IPS DF 19.7 (cell line): ENCODE measurements around the gene ABCA2.
"Not testable (repeated sequence)": the region's sequence is repeated elsewhere in the genome, so short reads cannot be mapped to it uniquely, and the experiment has no call there.

Experiments
- DNase-seq: peaks from one replicate; pipeline ENCODE4 v3.0.0-alpha.2; 2013; ENCODE audit warnings: low read depth, low spot score

The ABCA2 gene

DNA sequence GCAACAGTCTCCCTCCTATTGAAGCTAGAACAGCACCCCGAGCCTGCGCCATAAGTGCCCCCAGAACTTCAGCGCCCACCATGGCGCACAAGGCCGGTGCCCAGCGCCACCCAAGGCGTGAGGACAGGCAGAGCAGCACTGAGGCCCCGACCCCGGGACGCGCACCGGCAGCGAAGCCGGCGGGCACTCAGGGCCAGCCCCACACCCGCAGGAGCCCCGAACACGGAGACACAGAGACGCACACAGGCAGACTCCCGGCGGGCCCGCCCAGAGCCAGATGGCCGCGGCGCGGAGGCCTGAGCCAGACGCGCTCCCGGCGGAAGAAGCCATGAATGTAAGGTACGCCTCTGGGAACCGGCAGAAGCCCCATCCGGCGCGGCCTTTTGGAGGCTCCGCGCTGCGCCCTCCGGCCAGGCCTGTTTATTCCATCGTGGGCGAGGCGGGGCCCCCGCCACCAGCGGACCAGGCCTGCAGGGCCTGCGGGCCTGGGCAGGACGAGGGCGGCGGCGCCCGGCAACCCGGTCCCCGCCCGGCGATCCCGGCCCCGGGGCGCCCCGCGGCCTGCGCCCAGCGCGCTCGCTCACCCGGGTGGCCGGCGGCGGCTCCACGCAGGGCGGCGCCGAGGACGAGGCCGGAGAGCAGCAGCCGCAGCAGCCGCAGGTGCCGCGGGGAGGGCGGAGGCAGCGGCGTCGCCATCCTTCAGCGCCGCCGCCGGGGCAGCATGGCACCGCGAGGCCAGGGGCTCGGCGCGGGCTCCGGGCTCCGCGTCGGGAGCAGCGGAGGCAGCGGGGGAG, 17.5 kb upstream of the ABCA2 start:
- DNase-seq: no peak

- DNase-seq: no peak
Observed at GRCh38 chr9:137044502-137045177, 16.6 kb upstream of the ABCA2 start.

GRCh38 chr9:137044037-137044436, 16.0 kb upstream of the ABCA2 start:
- no peak for DNase-seq

DNA sequence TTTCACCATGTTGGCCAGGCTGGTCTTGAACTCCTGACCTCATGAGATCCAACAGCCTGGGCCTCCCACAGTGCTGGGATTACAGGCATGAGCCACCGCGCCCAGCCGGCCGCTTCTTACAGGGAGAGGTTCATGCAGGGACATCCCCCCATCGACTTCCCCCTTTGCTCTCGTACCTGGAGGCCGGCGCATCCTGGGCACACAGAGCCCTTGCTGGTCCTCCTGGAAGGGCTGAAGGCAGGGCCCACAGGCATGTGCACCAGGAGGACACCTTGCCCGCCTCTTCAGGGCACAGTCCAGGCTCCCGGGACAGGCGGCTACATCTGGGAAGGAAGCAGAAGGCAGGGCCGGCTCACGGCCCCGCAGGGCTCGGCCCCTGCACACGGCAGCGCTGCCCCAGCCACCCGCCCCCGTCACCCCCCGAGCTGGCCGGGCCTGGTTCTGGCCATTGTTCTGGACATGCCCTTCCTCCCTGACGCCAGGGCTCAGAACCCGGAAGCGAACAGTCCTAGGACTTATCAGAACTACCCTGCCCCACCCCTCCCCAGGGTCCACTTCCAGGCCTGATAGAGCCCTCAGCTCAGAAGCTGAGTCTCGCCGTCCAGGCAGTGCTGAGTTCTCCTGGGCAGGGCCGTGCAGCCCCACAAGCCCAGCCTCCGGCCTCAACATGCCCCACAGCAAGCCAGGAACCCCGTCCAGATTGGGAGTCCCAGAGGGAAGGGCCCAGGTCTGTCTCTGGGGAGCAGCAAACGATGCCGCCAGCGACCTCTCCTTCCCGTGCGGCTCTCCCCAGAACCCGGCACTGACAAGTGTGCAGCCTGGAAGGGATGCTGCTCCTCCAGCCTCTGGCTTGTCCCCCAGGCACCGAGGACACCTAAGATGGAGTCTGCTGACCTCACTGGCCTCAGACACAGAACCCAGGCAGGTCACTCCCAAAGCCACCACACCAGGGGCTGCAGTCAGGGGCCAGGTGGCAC, 15.0 kb upstream of the ABCA2 start:
- no peak for DNase-seq

DNA sequence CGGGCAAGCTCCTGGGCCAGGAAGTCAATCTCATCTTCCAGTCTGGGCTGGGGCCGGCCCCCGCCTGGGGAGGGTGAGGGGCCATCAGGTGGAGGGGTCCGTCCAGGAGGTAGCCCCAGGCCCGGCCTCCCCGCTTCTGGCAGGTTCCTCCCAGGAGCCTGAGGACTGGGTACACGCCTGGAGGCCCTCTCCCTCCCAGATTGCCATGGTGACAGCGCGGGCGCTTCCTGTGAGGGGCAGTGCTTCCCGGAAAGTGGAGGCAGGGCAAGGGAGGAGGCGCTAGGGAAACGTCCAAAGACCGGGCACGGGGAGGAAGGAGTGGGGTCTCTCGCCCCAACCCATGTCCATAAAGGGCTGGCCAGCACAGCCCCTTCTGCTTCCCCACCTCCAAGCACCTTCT, 13.1 kb upstream of the ABCA2 start:
- DNase-seq: no peak

- DNase-seq: no peak
Observed at GRCh38 chr9:137040568-137040967, 12.5 kb upstream of the ABCA2 start.

DNA sequence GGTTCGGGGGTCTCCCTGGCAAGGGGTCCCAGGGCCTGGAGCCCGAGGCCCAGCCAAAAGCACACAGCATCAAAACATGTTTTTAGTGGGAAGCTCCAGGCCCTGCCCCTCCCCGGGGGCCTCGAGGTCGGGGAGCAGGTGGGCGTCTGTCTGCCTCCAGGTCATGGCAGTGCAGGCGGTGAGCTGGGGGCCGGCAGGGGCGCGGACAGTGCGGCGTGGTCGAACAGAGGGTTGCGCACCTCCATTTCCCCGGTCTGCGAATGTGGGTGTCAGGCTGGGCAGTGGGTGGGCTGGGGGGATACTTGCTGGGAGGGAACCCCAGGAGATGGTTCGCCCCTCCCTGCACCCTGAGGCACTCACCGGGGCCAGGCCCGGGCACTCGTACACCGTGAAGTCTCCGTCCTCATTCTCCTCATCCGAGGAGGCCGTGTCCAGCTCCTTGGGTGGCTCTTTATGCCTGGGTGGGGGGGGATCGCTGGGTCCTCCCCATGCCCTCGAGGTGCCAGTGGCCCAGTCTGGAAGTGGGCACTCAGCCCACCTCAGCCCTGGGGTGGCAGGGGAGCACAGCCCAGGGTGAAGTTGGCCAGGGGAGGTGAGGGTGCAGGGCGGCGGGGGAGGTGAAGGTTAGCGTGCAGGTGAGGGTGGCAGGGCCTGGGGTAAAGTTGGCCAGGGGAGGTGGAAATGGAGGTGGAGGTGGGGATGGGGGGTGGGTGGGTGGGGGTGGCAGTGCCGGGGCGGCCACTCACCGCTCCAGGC, 11.8 kb upstream of the ABCA2 start:
- no peak for DNase-seq

- DNase-seq: no peak
Observed at GRCh38 chr9:137038916-137039315, 10.9 kb upstream of the ABCA2 start.

GRCh38 chr9:137037483-137037882, 9.4 kb upstream of the ABCA2 start:
- no peak for DNase-seq

GRCh38 chr9:137037035-137037434, 9.0 kb upstream of the ABCA2 start:
- DNase-seq: no peak

DNA sequence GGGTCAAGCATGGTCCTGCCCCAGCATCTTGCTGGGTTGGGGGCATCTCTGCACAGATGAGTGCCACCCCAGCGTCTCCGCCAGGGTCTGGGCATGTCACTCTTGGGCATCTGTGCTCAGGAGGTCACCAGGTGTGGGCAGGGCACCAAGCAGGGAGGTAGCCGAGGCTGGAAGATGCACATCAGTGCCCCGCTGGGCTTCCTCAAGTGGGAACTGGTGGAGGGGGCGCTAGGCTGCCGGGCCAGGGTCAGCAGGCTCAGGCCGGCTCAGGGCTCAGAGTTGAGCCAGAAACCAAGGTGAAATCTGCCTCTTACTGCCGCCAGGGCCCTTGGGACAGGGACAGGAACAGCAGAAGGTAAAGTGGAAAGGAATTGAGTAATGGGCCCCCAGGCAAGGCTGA, 7.9 kb upstream of the ABCA2 start:
- no peak for DNase-seq

DNA sequence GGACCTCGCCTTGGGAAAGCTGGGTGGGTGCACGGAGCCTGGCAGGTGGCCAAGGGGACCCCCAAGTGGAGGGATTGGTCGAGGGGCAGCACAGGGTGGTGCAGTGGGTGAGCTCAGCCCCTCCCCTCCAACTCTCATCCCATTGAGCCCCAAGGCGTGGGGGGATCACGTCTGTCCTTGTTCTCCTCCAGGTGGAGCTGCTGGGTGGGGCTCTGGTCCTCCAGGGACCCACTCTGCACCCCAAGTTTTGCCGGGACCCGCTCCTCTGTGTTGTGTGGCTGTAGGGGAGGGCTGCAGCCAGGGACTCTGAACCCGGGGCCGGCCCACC, 7.4 kb upstream of the ABCA2 start:
- DNase-seq: no peak

DNA sequence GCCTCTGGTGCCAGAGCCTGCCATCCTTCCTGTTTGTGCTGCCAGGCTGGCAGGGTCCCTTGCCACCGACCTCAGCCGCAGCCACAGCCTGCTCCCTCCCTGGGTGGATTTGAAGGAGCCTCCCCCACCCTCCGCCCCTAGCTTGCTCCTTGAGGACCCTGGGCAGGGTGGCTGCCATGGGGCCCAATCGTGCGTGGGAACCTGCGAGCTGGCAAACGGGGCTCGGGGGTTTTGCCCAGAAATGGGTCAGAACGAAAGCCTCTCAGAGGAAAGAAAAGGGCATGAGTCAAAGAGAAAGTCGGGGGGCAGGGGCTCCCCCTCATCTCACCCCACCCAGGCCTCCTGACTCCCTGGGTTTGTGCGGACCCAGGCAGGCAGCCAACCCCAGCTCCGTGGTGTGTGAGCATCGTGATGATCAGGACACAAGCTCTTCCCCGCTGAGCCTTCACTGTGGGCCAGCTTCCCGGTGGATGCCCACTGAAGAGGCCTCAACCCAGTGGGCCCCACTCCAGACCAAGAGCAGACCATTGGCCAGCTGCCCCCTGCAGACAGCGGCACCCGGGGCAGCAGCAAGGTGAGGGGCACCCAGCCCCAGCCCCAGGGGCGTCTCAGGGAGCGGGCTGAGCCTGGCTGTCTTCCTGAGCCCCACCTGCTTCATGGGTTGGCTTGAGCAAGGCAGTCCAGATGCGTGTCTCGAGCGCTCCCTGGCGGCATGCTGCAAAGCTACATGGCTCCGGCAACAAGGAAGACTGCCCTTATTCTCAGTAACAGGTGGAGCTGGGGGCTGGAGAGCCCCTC, 6.9 kb upstream of the ABCA2 start:
- no peak for DNase-seq

- DNase-seq: no peak
Observed at GRCh38 chr9:137034039-137034708, 6.1 kb upstream of the ABCA2 start.

DNA sequence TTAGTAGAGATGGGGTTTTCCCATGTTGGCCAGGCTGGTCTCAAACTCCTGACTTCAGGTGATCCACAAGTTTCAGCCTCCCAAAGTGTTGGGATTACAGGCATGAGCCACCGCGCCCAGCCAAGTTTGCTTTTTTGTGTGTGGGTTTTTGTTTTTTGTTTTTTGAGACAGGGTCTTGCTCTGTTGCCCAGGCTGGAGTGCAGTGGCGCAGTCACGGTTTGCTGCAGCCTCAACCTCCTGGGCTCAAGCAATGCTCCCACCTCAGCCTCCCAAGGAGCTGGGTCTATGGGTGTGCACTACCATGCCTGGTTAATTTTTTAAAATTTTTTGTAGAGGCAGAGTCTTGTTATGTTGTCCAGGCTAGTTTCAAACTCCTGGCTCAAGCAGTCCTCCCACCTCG, 5.4 kb upstream of the ABCA2 start:
- DNase-seq: not testable (repeated sequence)

GRCh38 chr9:137032858-137033257, 4.8 kb upstream of the ABCA2 start:
- DNase-seq: no peak

GRCh38 chr9:137031904-137032640, 4.0 kb upstream of the ABCA2 start, which contains the start of gene FUT7:
Gene FUT7, minus strand, starts transcription at chr9:137032088. Its CDS starts 97 bp downstream, at chr9:137031991.
- no peak for DNase-seq

DNA sequence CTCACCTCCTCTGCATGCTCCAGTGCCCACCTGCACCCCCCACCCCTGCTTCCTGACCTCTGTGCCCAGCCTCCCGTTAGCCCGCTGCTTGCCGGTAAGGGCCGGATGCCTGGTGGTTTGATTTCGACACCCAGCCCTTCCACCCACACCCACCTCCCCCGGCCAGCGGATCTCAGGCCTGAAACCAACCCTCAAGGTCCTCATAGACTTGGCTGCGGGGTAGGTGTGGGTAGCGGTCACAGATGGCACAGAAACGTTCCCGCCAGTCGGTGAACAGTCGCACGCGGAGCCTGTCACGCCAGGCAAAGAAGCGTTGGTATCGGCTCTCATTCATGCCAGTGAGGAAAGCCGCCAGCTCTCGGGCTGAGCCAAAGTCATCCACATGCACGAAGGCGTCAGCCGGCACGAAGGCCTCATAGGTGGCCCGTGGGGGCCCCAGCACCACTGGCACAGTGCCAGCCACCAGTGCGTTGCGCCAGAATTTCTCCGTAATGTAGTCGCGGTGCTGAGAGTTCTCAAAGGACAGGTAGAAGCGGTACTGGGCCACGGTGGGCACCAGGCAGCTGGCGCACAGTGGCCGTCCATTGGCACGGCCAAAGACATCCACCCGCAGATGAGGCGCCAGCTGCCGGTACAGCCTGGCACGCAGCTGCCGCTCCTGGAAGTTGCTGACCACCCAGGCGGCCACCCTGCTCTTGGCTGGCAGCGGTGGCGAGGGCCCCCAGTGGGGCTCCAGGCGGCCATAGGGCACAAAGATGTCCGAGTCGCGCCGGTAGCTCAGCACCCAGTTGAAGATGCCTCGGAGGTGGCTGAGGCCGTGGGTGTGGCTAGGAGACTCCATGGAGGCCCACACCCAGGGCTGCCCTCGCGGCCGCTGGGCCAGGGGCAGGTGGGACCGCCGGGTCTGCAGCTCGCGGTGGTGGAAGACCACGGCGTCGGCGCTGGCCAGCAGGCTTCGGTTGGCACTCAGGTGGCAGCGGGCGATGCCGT, 2.8 kb upstream of the ABCA2 start:
- no peak for DNase-seq
